AG08395 (cell line): ENCODE measurements around the gene KLF7.

Source experiments
- DNase-seq: peaks from one replicate; pipeline ENCODE4 v3.0.0; 2012; ENCODE audit warnings: mixed read lengths, low spot score

The KLF7 gene

DNA sequence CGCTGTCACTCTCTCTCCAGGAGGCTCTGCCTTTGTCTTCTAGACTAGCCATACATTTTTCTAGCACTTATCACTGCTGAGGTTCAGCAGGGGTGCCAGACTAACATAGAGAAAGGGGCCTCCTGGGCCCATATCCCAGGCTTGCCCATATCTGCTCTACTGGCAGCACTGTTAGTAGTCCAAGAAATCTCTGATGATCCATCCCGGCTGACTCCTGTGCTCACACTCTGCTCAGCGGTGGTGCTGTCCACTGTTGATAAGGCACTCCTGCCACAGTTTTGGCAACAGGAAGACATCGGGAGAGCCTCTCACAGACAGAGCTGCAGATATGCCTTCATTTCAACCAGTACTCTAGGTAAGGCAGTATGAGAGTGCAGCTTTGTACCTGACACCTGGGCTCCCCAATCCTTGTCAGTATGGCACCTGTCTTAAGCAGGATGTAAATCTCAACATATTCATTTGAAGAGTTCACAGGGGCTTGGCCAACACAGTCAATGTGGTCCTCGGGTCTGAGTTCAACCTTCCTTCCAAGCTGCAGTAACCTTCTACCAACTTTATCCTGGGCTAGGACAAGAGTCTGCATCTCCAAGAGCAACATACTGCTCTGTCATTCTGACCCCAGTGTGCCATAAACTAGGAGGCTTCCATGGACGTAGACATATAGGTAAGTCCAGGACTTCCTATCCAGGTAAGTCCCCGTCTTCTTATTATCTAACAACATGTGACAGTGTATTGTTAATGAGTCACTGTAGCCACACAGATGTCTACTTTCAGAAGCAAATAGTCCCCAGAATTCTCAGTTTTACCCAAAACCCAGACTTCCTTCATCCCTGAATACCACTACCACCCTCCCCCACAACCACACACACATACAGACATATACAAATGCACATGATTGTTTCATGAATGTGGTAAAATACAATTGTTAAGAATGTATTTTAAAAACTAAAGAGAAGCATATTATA is 16.2 kb downstream of the KLF7 start:
- no peak for DNase-seq

DNA sequence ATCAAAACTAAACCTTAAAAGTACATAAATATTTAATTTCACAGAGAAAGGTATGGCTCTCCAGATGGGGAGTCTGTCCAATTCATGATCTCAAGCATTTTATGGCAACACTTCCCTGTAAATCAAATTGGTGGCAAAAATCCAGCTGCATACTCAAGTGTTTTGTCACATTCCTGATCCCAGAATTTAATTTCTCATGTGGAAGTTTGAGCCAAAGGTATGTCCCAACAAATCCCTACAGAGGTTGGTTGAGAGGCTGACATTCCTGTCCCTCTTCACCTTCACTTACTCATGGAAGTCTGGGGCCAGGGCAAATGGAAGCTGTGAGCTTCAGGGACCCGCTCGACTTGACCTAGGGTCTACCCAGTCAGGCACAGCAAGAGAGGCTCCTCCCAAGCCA is 17.7 kb downstream of the KLF7 start:
- DNase-seq: no peak

DNA sequence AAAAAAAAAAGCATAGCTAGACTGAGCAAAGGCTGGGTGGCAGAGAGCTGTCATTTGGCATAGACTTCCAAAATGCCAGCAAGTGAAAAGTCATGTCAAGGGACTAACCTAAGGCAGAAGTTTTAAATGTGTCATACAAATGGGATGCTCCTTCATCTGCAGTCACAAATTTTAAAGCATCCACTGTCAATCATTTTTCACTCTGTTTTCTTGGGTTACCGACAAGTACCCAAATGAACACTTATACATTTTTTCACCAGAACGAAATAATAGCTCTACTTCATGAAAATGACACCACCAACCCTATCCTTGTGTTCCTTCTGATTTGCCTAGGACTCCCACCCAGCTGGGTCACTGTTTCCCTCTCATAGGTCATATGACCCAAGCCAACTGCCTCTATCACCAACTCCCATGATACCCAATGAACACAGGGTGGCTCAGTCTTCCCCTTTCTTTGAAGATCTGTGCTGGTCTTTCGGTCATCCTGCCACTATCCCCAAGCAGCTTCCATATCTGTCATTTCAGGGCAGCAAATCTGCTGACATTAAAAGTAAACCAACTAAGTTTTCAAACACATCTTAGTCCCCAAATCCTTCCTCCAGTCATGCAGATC is 21.5 kb downstream of the KLF7 start:
- DNase-seq: no peak

DNA sequence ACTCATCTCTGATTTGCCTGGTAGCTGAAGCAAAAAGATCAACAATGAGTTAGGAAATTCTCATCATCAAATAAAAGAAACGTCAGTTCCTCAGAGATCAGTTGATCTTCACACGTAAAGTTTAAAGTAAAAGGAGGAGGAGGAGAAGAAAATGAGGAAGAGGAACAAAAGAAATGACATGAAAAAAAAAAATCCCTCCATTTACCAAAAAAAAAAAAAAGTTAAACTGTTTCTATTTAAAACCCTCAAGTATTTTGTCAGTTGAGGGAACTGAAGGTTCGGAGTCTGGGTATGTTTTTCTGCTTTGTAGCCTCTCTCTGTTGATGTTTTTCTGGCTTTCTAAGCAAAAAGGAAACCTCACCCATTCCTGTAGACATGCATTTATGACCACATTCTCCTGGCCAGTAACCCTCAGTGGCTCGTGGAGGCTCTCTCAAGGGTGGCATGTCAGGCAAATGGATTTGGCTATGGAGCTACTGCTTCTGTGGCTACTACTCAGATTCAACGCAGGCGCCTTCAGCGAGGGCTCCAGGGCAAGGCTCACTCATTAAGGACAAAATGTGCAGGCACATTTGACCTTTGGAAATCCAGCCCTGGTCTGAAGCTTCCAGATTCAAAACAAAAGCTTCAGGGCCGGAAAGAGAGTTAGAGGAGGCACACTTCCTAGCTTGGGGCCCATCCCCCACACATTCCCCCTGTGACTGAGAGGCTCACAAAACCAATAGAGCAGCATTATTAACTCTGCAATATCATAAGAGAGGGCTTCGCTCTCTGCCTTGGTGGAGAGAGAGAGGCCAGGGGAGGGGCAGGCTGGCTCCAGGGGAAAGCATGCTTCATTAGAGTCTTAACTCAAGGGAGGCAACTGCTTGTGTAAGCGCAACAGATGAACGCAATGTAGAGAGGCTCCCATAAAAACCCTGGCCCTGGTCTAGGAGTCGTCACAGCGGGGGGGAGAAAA is 22.3 kb downstream of the KLF7 start:
- DNase-seq: peak; percentile 69

DNA sequence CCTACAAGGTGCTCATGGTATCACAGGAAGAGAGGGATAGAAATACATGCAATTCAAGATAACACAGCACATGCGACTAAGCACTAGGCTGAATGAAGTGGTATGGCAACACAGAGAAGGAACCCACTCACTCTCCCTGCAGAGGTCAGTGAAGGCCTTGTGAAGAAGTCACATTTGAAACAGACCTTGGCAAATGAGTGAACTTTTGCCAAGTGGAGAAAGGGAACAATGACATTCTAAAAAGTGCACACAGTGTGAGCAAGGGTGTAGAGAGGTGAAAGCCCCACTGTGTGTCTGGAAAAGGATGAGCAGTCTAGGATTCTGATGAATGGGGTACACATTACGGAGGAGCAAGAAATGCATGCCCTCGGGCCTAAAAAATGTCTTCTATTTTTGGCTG is 23.3 kb downstream of the KLF7 start:
- DNase-seq: no peak

DNA sequence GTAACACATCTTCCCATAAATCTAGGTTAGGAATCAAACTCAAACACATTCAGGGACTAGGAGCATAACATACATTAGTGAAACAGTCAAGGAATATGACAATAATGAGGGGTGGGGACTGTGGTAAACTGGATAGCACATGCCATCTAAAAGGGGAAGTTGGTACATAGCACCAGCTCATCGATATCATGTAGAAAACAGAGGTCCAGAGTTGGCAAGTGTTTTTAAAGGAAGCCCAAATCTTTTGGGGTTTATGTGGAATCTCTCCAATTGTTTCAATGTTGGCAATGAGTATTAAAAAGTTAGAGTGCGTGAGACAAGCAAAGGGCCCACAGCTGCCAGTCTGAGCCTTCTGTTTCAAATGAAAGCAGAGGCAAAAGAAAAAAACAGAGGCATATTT is 24.4 kb downstream of the KLF7 start:
- DNase-seq: no peak

DNA sequence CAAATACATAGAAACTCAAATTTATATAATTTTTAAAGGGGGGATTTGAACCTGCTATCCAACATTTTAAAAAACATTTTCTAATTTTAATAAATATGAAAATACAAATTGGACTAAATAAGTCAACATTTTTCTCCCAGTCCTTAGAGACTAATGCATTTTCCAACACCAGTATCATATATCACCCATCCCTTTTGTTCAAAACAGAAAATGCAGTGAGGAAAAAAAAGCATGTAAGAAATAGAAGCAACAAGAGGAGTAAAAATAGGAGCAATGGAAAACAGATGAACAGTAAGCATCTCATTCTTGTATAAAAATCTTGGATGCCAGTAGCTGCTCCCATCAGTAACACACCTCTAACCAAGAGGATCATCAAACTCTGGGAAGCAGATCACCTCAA is 25.5 kb downstream of the KLF7 start:
- no peak for DNase-seq

DNA sequence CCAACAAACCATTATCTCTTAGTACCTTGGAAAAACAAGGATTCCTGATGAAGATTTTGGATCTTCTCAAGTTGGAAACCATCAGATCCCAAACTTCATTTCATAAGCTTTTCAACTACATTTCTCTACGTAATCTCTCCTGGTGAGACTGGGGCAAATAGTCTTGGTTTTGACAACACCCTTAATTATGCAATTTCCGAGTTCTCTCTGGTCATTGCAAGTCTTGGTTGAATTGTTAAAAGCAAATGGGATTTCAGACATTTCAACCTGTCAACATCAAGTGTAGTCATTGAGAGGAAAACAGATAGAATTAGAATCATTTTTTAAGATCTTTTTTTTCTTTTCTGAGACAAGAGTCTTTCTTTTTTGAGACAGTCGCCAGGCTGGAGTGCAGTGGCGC is 26.2 kb downstream of the KLF7 start:
- no peak for DNase-seq

DNA sequence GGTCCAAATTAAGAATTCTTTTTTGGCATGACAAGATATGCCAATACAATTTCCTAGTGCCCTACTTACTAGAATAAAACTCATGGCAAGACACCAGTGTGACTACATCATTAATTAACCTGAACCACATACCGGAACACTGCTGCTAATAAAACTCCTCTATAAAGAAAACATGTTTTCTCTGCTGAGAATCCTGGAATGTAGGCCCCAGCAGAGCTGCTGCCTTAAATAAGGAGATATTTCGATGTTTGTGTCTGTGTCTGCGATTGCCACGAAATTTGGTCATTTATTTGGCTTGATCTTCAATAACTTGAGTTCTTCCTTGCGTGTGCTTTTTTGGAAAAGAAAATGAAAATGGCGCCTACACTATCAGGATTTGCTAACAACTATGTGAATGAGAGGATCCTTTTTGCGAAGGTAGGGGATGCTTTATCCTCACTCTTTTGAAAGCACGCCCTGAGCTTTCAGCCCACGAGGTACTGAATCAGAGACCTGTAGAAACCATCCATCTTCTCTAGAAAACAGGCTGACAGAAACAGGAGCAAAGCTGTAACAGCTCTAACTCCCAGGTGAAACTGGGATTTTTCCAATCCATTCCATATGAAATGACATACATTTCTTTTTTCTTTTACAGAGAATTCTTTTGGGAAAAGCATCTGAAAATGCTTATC is 27.0 kb downstream of the KLF7 start:
- DNase-seq: no peak

DNA sequence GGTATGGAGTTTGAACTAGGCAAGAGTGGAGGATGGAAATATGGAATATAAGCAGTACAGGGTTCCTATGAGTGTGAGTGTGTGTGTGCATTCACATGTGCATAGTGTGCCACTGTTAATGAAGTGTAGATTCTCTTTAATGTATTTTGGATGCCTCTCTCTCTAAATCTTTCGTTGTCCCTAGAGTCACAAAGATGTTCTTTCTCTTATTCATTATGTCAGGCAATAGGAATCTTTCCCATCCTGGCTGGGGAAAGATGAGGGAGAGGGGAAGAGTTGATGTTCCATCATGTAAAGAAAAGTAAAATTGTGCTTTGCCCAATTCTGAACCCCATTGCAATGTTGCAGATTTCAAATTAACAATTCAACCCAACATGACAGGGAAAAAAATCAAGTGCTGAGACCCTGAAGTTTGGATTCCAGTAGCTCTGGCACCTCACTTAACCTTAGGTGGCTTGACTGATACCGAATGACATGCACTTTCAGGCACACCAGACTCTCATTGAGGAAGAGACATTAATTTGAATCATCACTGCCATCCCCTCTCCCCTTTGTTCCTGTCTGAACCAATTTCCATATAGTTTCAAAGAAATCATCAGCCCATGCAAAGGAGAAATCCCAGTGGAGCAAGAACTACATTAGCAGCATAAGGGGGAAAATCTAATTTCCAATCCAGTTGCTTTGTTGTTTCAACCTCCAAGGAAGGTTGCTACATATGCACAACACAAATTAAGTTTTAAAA is 28.0 kb downstream of the KLF7 start:
- DNase-seq: no peak

DNA sequence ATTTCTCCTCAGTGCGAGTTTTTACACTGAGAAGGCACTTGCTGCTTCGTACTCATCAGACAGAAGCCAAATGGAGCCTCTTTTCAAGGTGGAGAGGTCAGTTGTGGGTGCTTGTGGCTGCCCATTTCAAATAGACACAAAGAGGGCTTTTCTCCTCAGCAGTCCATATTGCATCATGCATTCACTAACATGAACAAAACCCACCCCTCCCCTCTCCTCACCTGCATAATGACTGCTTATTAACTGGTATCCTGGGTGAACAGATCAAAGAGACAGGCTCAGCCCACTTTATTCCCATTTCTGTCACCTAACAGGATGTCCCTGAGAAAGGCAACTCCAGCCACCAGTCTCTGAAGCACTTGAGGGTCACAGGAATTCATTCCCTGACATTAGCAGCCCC is 28.9 kb downstream of the KLF7 start:
- DNase-seq: no peak

DNA sequence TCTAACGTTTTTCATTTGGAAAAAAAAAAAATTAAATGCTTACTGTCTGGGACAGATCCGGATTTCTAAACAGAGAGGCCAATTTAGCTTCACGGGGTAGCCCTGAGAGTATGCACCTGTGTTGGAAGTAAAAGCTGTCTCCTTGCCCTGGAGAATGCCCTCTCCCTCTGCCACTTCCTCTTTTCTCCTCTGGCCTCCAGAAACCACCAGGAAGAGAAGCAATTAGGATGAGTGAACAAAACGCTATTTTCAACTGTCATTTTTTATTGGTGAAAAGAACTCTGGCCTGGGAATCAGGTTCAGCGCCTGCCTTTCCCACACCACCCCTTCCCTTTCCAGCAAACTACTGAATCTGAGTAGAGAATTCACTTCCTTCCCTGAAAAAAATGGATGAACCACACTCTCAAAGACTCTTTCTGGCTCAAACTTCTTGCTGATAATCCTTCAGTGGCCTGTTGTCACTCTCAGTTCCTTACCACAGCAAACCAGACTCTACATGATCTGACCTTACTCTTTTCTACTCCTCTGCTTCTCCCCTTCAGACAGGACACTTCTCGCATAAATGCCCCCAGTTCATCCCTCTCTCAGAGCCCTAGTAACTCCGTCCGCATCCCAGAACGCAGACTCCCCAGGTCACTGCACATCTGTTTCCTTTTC is 29.8 kb downstream of the KLF7 start:
- DNase-seq: no peak

DNA sequence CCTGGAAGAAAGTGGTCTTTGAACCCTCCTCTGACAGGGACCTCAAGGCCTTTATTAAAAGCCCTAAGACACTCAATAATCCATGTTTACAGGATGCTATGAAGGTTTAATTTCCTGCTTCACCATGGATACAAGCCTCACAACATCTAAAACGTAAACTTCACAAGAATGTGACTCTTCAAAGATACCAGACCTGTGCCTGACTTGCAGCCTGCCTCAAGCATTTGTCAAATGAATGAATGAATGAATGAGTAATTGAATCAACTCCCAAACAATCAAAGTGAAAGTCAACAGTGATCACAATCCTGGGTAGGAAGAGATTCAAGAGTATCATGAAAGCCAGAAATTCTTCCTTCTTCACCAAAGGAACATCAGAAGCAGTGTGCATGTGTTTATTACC is 30.4 kb downstream of the KLF7 start:
- peak; percentile 22 for DNase-seq

DNA sequence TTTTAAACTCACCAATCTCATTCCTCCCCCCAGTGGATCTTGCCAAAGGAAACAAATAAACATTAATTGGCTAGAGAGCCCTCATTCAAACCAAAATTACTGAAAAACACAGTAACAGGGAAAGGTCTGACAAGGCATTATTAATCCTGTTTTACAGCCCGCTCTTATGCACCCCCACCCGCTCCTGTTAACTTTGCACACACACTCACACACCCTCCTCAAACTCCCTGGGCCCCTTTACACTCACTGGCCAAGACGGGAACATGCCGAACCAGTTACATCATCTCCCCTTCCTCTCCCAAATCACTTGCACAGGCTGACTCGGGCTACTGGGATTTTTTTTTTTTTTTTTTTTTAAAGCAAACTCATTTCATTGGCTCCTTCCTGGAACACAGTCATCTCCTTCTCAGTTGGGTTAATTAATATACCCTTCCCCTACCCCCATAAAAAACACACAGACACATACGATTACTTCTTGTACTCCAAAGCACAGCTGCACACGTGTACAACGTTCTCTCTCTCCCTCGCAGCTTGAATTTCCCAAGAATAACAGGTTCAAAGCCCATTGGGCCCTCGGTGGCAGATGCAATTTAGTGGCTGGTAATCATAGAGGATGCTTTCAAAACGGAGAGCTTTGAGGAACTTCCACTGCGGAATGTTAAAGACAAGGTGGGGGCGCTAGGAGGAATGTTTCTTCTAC is 31.8 kb downstream of the KLF7 start:
- DNase-seq: peak; percentile 52

DNA sequence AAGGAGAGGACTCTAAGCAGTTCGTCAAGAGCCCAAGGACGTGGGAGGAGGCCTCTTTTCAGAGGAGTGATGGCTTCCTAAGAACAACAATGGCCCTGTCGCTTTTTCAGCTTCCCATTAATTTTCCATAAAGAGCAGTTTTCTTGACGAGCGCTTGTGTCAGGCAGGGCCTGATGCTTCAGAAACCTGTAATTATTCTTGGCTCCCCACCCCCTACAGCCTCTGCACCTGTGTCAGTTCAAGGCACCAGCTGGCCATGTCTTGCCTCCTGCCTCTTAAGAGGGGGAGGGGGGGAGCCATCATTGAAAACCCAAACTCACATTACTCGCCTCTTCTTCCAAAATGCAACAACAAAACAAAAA is 32.3 kb downstream of the KLF7 start:
- no peak for DNase-seq

DNA sequence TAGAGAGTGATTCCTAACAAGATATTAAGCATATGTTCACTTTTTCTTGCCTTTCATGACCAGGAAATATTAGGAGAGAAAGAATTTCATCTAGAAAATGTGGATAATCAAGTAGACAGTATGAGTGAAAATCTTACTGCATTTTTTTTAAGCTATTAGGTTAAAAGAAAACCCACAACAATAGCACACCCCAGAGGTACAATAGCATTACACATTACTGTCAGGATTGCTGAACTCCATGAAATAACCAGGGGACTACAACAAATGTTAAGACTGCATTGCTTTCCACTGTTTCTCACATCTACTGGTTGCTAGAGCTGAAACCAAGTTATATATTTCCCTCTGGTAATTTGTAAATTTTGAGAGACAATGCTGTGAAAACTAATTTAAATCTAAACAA is 33.7 kb downstream of the KLF7 start:
- no peak for DNase-seq

DNA sequence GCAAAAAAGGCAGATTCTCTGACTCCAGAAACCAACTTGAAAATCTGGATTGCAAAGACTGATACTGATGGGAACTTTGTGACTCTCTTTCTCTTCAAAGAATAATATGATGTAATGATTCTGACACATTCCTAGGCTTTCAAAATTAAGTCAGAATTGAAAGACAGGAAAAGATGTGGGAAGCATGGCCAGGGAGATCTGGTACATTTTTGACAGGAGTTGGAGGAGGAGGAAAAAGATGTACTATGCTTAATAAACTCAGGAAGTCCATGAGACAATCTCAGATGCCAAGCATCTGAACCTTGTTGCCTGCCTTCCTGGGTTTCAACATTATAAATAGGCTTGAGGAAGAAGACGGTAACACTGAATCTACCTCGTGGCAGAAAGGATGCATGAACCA is 34.2 kb downstream of the KLF7 start:
- DNase-seq: no peak

DNA sequence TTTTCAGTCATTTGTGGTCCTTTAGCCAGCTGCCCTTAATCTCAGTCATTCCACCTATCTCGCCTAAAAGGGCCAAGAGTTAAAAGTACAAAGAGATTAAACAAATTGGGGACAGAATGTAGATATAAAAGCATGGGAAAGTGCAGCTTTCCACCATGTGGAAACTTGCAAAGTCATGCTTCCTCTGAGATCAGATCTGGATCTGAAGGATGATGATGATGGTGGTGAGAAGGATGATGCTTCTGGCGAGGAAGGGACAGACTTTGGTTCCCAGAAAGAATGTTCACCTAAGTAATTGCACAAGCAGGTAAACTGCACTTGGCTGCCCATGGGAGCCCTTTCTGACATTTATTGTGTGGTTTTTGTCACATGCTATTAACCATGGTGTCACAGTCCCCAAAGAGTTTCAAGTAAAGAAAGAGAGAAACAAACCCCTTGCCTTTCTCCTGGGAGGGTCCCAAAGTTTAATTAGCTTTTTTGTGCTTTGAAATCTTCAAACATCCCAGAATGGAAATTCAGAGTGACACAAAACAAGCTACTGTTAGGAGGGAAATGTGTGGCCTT is 34.7 kb downstream of the KLF7 start:
- no peak for DNase-seq

DNA sequence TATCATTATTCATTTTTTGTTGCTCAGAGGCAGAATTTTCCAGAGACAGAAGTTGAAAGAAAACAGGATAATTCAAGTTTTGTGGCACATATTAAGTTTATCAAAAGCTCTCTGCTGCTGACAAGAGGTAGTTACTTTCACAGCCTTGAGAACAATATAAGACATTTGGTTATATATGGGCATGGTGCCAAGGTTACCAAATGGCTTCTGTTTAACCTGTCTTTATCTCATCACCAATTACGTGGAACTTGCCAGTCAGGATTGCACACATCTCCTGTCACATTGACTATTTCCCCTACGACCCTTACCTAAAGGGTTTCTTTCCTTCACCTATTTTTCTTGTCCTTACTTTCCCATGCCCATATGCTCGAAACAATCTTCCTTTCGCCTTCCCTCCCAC is 35.9 kb downstream of the KLF7 start:
- no peak for DNase-seq

DNA sequence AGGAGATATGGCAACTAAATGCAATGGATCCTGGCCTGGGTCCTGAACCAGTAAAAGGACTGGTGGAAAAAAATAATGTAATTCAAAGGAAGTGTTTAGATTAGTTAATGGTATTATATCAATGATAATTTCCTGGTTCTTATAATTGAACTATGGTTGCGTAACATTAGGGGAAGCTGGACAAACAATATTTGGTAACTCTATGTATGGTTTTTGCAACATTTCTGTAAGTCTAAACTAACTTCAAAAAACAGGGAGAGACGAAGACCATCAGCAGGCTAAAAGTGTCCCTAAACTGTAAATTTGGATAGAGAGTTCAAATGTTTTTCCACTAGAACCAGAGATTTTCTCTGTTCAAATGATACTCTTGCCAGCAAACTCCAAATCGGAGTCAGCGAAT is 36.9 kb downstream of the KLF7 start:
- DNase-seq: no peak
